Colon (tissue), 2 donors: ENCODE measurements around the gene EXOC6B.
A peak's percentile ranks its signal among the peaks of the same experiment; 100 is the strongest.

ENCODE experiments used
- FAIRE-seq: peaks from 2 replicates; lab custom pipeline; 2012; peaks lifted over from hg19 to GRCh38; lab: Jason Lieb, UNC
- donor health status: control.
- donor health status: control.

Gene EXOC6B

GRCh38 chr2:72271766-72272641 is 553.8 kb downstream of the EXOC6B start:
- FAIRE-seq: peak; percentile 71

- FAIRE-seq: no peak
These were observed 554.6 kb downstream of the EXOC6B start for GRCh38 chr2:72271276-72271614.

GRCh38 chr2:72270556-72271275 is 555.1 kb downstream of the EXOC6B start:
- no peak for FAIRE-seq

- no peak for FAIRE-seq
These were observed 562.1 kb downstream of the EXOC6B start for GRCh38 chr2:72263776-72264060.

- no peak for FAIRE-seq
These were observed 562.6 kb downstream of the EXOC6B start for GRCh38 chr2:72263043-72263775.

GRCh38 chr2:72261076-72261475 is 564.8 kb downstream of the EXOC6B start:
- no peak for FAIRE-seq

GRCh38 chr2:72255540-72255939 is 570.3 kb downstream of the EXOC6B start:
- no peak for FAIRE-seq

GRCh38 chr2:72254831-72255451 is 570.9 kb downstream of the EXOC6B start:
- FAIRE-seq: no peak

- no peak for FAIRE-seq
These were observed 587.5 kb downstream of the EXOC6B start for GRCh38 chr2:72238311-72238710.

- FAIRE-seq: no peak
These were observed 588.3 kb downstream of the EXOC6B start for GRCh38 chr2:72237549-72237948.

- no peak for FAIRE-seq
These were observed 589.3 kb downstream of the EXOC6B start for GRCh38 chr2:72236445-72237067.

- FAIRE-seq: no peak
These were observed 590.1 kb downstream of the EXOC6B start for GRCh38 chr2:72235497-72236415.

GRCh38 chr2:72233211-72233610 is 592.6 kb downstream of the EXOC6B start:
- no peak for FAIRE-seq

- FAIRE-seq: no peak
These were observed 602.8 kb downstream of the EXOC6B start for GRCh38 chr2:72222829-72223564.

- FAIRE-seq: no peak
These were observed 605.7 kb downstream of the EXOC6B start for GRCh38 chr2:72220170-72220569.

- no peak for FAIRE-seq
These were observed 611.2 kb downstream of the EXOC6B start for GRCh38 chr2:72214429-72215143.

GRCh38 chr2:72212486-72212855 is 613.4 kb downstream of the EXOC6B start:
- FAIRE-seq: no peak

GRCh38 chr2:72211777-72212485 is 613.9 kb downstream of the EXOC6B start:
- no peak for FAIRE-seq

- peak; percentile 47 for FAIRE-seq
These were observed 614.5 kb downstream of the EXOC6B start for GRCh38 chr2:72211350-72211749.
